ENCODE results near the gene GPBP1L1.

GPBP1L1 gene

GRCh38 chr1:45687754-45688740 is 1.7 kb upstream of the GPBP1L1 start, which contains the start of gene TMEM69 (continued):
- TF ChIP-seq, protein P1, sequence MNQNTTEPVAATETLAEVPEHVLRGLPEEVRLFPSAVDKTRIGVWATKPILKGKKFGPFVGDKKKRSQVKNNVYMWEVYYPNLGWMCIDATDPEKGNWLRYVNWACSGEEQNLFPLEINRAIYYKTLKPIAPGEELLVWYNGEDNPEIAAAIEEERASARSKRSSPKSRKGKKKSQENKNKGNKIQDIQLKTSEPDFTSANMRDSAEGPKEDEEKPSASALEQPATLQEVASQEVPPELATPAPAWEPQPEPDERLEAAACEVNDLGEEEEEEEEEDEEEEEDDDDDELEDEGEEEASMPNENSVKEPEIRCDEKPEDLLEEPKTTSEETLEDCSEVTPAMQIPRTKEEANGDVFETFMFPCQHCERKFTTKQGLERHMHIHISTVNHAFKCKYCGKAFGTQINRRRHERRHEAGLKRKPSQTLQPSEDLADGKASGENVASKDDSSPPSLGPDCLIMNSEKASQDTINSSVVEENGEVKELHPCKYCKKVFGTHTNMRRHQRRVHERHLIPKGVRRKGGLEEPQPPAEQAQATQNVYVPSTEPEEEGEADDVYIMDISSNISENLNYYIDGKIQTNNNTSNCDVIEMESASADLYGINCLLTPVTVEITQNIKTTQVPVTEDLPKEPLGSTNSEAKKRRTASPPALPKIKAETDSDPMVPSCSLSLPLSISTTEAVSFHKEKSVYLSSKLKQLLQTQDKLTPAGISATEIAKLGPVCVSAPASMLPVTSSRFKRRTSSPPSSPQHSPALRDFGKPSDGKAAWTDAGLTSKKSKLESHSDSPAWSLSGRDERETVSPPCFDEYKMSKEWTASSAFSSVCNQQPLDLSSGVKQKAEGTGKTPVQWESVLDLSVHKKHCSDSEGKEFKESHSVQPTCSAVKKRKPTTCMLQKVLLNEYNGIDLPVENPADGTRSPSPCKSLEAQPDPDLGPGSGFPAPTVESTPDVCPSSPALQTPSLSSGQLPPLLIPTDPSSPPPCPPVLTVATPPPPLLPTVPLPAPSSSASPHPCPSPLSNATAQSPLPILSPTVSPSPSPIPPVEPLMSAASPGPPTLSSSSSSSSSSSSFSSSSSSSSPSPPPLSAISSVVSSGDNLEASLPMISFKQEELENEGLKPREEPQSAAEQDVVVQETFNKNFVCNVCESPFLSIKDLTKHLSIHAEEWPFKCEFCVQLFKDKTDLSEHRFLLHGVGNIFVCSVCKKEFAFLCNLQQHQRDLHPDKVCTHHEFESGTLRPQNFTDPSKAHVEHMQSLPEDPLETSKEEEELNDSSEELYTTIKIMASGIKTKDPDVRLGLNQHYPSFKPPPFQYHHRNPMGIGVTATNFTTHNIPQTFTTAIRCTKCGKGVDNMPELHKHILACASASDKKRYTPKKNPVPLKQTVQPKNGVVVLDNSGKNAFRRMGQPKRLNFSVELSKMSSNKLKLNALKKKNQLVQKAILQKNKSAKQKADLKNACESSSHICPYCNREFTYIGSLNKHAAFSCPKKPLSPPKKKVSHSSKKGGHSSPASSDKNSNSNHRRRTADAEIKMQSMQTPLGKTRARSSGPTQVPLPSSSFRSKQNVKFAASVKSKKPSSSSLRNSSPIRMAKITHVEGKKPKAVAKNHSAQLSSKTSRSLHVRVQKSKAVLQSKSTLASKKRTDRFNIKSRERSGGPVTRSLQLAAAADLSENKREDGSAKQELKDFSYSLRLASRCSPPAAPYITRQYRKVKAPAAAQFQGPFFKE (tag by site-specific recombination; IDR thresholded peaks at IDR 0.05; ENCODE audit: borderline replicate concordance): no peak
- peak; percentile 89 for TF ChIP-seq KLF8 (tag by site-specific recombination; IDR thresholded peaks at IDR 0.05)
- no peak for TF ChIP-seq GLI2 (tag by site-specific recombination; IDR thresholded peaks at IDR 0.05; ENCODE audit: borderline replicate concordance, low read depth)
- no peak for TF ChIP-seq ZNF175 (tag by site-specific recombination; IDR thresholded peaks at IDR 0.05)
- TF ChIP-seq ZXDB (tag by site-specific recombination; IDR thresholded peaks at IDR 0.05): peak; percentile 86
- no peak for TF ChIP-seq MYNN (tag by site-specific recombination; IDR thresholded peaks at IDR 0.05; ENCODE audit: borderline replicate concordance)
- no peak for TF ChIP-seq ZNF544 (tag by site-specific recombination; IDR thresholded peaks at IDR 0.05)
- TF ChIP-seq ZNF449 (tag by site-specific recombination; IDR thresholded peaks at IDR 0.05): no peak
- TF ChIP-seq ZNF777 (tag by site-specific recombination; IDR thresholded peaks at IDR 0.05; ENCODE audit: borderline replicate concordance): no peak; the same call in 1 of the 2 replicates
- TF ChIP-seq, protein P2, sequence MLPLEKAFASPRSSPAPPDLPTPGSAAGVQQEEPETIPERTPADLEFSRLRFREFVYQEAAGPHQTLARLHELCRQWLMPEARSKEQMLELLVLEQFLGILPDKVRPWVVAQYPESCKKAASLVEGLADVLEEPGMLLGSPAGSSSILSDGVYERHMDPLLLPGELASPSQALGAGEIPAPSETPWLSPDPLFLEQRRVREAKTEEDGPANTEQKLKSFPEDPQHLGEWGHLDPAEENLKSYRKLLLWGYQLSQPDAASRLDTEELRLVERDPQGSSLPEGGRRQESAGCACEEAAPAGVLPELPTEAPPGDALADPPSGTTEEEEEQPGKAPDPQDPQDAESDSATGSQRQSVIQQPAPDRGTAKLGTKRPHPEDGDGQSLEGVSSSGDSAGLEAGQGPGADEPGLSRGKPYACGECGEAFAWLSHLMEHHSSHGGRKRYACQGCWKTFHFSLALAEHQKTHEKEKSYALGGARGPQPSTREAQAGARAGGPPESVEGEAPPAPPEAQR (tag by site-specific recombination; IDR thresholded peaks at IDR 0.05): 0 out of 2 replicates have a peak, but pooled peaks have one; percentile 36
- TF ChIP-seq IKZF3 (tag by site-specific recombination; IDR thresholded peaks at IDR 0.05): 0 out of 2 replicates have a peak, but pooled peaks have one; percentile 45
- no peak for TF ChIP-seq ZNF138 (tag by site-specific recombination; IDR thresholded peaks at IDR 0.05; ENCODE audit: borderline replicate concordance)
- TF ChIP-seq ZNF571 (tag by site-specific recombination; IDR thresholded peaks at IDR 0.05): no peak
- TF ChIP-seq ZNF664 (tag by site-specific recombination; IDR thresholded peaks at IDR 0.05): no peak; the same call in 1 of the 2 replicates
- TF ChIP-seq ZBTB21 (tag by site-specific recombination; IDR thresholded peaks at IDR 0.05): peak; percentile 46
- TF ChIP-seq ZNF341 (tag by site-specific recombination; IDR thresholded peaks at IDR 0.05; ENCODE audit: low read depth): peak; percentile 66
- peak; percentile 97 for TF ChIP-seq ZNF660 (tag by site-specific recombination; IDR thresholded peaks at IDR 0.05)
- TF ChIP-seq ZNF239 (tag by site-specific recombination; IDR thresholded peaks at IDR 0.05): no peak
- no peak for TF ChIP-seq ZNF555 (tag by site-specific recombination; conservative IDR thresholded peaks at IDR 0.05)
- no peak for TF ChIP-seq ZFP3 (tag by site-specific recombination; IDR thresholded peaks at IDR 0.05; ENCODE audit: low read depth)
- TF ChIP-seq ZNF626 (tag by site-specific recombination; IDR thresholded peaks at IDR 0.05): 0 out of 2 replicates have a peak, but pooled peaks have one; percentile 82
- TF ChIP-seq, protein P3, sequence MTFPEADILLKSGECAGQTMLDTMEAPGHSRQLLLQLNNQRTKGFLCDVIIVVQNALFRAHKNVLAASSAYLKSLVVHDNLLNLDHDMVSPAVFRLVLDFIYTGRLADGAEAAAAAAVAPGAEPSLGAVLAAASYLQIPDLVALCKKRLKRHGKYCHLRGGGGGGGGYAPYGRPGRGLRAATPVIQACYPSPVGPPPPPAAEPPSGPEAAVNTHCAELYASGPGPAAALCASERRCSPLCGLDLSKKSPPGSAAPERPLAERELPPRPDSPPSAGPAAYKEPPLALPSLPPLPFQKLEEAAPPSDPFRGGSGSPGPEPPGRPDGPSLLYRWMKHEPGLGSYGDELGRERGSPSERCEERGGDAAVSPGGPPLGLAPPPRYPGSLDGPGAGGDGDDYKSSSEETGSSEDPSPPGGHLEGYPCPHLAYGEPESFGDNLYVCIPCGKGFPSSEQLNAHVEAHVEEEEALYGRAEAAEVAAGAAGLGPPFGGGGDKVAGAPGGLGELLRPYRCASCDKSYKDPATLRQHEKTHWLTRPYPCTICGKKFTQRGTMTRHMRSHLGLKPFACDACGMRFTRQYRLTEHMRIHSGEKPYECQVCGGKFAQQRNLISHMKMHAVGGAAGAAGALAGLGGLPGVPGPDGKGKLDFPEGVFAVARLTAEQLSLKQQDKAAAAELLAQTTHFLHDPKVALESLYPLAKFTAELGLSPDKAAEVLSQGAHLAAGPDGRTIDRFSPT (tag by site-specific recombination; IDR thresholded peaks at IDR 0.05): peak; percentile 42; the same call in 1 of the 2 replicates
- no peak for TF ChIP-seq ZNF140 (tag by site-specific recombination; IDR thresholded peaks at IDR 0.05)

Data from HEK293 (cell line).